HUES48 (cell line): ENCODE data around the gene ARHGAP24.

Experiments
- H3K27ac ChIP-seq: one replicate; pipeline ENCODE4 v1.7.0; 2013; ENCODE audit warnings: low read depth, low read length, inconsistent platforms
- H3K27me3 ChIP-seq: 2 replicates; pipeline ENCODE4 v1.6.1; 2013; ENCODE audit warnings: mild to moderate bottlenecking, low read length; ENCODE audit not compliant: control insufficient read depth, insufficient read depth
- H3K36me3 ChIP-seq: 2 replicates; pipeline ENCODE4 v1.6.1; 2013; ENCODE audit warnings: low read length; ENCODE audit not compliant: control insufficient read depth, insufficient read depth
- H3K4me1 ChIP-seq: 2 replicates; pipeline ENCODE4 v1.6.1; 2013; ENCODE audit warnings: mild to moderate bottlenecking, low read length; ENCODE audit not compliant: control insufficient read depth, insufficient read depth
- H3K4me3 ChIP-seq: 2 replicates; pipeline ENCODE4 v1.5.1; 2013; ENCODE audit warnings: mild to moderate bottlenecking, low read depth, low read length
- H3K9ac ChIP-seq: 2 replicates; pipeline ENCODE4 v1.6.1; 2013; ENCODE audit warnings: mild to moderate bottlenecking, low read depth, low read length, moderate library complexity
- H3K9me3 ChIP-seq: 2 replicates; pipeline ENCODE4 v1.6.1; 2013; ENCODE audit warnings: low read length; ENCODE audit not compliant: control insufficient read depth, insufficient read depth

Gene ARHGAP24

DNA sequence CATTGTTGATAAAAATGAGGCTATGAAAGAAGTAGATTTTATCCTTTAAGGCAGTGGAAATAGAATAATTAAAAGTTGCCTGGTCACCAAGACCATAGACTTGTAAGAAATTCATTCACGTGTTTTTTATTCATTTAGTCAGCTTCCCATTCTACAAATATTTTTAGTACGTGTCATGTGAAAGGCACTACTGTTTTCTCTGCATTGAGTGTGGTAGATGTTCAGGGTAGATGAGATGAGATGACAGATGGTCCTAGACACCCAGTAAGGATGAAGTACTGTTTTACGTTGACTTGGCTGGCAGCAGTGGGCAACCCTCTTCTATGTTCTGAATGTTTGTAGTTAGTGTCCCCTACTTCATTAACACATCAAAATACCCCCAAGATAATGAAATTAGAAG is 228.1 kb downstream of the ARHGAP24 start:
- Histone ChIP-seq H3K36me3 (no peaks in the 10 kb centered on the region), H3K4me3 (no peak overlapping the region), H3K4me1 (no peaks in the 10 kb centered on the region), H3K27ac (no peak overlapping the region), H3K27me3 (no peaks in the 10 kb centered on the region), H3K9me3 (no peaks in the 10 kb centered on the region), H3K9ac (no peak overlapping the region)

GRCh38 chr4:85707611-85708010 is 232.7 kb downstream of the ARHGAP24 start:
- Histone ChIP-seq H3K9ac (no peak overlapping the region), H3K27ac (no peak overlapping the region), H3K4me3 (no peak overlapping the region), H3K9me3 (no peaks in the 10 kb centered on the region), H3K27me3 (no peaks in the 10 kb centered on the region), H3K36me3 (no peaks in the 10 kb centered on the region), H3K4me1 (no peaks in the 10 kb centered on the region)

GRCh38 chr4:85708468-85708867 is 233.5 kb downstream of the ARHGAP24 start:
- Histone ChIP-seq H3K27me3 (no peaks in the 10 kb centered on the region), H3K36me3 (no peaks in the 10 kb centered on the region), H3K4me3 (no peak overlapping the region), H3K9me3 (no peaks in the 10 kb centered on the region), H3K9ac (no peak overlapping the region), H3K4me1 (no peaks in the 10 kb centered on the region), H3K27ac (no peak overlapping the region)

- Histone ChIP-seq H3K27ac (no peak overlapping the region), H3K27me3 (no peaks in the 10 kb centered on the region), H3K9ac (no peak overlapping the region), H3K36me3 (no peaks in the 10 kb centered on the region), H3K4me3 (no peak overlapping the region), H3K4me1 (no peaks in the 10 kb centered on the region), H3K9me3 (no peaks in the 10 kb centered on the region)
Measured at GRCh38 chr4:85713005-85713404, 238.1 kb downstream of the ARHGAP24 start.

GRCh38 chr4:85715991-85716737 is 241.2 kb downstream of the ARHGAP24 start:
- Histone ChIP-seq H3K27me3 (no peaks in the 10 kb centered on the region), H3K4me3 (no peak overlapping the region), H3K36me3 (no peaks in the 10 kb centered on the region), H3K9me3 (no peaks in the 10 kb centered on the region), H3K9ac (no peak overlapping the region), H3K4me1 (no peaks in the 10 kb centered on the region), H3K27ac (no peak overlapping the region)

DNA sequence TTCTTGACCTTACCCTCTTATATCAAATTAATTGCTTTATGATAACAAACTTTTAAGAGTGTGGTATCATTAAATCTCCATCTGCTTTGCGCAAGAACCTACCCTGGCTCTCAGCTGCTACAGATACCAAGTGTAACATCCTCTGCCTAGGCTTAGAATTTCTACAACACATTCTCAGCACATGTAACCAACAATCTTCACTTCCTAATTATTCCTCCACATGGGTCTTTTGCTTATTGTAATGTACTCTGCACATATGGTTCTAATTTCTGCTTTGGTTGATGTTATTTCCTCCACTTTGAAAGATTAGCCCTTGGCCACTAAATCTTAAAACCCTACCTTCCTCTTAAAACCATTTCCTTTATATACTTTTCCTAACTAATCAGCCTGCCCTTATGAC is 242.4 kb downstream of the ARHGAP24 start:
- Histone ChIP-seq H3K9ac (no peak overlapping the region), H3K27ac (no peak overlapping the region), H3K27me3 (no peaks in the 10 kb centered on the region), H3K36me3 (no peaks in the 10 kb centered on the region), H3K9me3 (no peaks in the 10 kb centered on the region), H3K4me3 (no peak overlapping the region), H3K4me1 (no peaks in the 10 kb centered on the region)

GRCh38 chr4:85717847-85718246 is 242.9 kb downstream of the ARHGAP24 start:
- Histone ChIP-seq H3K9ac (no peak overlapping the region), H3K9me3 (no peaks in the 10 kb centered on the region), H3K4me1 (no peaks in the 10 kb centered on the region), H3K4me3 (no peak overlapping the region), H3K27me3 (no peaks in the 10 kb centered on the region), H3K27ac (no peak overlapping the region), H3K36me3 (no peaks in the 10 kb centered on the region)

GRCh38 chr4:85720735-85721134 is 245.8 kb downstream of the ARHGAP24 start:
- Histone ChIP-seq H3K36me3 (no peaks in the 10 kb centered on the region), H3K4me1 (no peaks in the 10 kb centered on the region), H3K9me3 (no peaks in the 10 kb centered on the region), H3K9ac (no peak overlapping the region), H3K27me3 (no peaks in the 10 kb centered on the region), H3K27ac (no peak overlapping the region), H3K4me3 (no peak overlapping the region)

DNA sequence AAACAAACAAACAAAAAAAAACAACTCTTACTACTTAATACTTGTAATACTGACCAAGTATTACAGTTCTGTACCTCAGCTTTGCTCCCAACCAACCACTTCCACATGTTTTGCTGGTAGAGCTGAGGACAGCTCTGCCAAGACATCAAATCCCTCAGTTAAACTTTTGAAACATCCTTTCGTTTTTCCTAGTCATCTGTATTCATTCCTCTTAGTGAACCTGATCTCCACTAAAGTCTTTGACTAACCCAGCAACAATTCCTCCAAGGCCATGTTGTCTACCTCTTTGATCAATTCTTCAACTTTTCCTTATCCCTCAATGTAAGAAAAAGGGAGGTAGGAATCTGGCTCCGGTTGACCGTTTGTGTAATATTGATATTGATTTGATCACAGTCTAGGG is 247.5 kb downstream of the ARHGAP24 start:
- Histone ChIP-seq H3K27me3 (no peaks in the 10 kb centered on the region), H3K4me1 (no peaks in the 10 kb centered on the region), H3K27ac (no peak overlapping the region), H3K4me3 (no peak overlapping the region), H3K9me3 (no peaks in the 10 kb centered on the region), H3K9ac (no peak overlapping the region), H3K36me3 (no peaks in the 10 kb centered on the region)

DNA sequence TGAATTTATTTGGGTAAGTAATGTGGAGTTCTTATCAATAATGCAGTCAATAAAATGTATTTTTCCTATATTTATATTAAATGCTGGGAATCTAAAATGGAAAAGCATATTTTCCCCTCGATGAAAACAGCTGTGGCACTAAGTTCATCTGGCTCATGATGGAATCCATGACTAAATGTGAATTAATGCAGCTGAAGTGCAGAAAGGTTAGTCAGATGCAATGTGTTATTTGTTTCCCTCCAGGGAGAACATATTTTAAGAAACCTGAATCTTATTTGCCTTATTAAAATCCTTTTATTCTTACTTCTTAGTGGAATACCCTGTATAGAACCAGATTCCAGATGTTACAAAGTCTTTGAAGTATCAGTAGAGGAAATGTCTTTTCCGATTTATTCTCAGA is 247.9 kb downstream of the ARHGAP24 start:
- no peaks in the 10 kb centered on the region for H3K4me1 ChIP-seq
- no peak overlapping the region for H3K27ac ChIP-seq
- H3K27me3 ChIP-seq = no peaks in the 10 kb centered on the region
- H3K36me3 ChIP-seq = no peaks in the 10 kb centered on the region
- H3K9ac ChIP-seq = no peak overlapping the region
- H3K9me3 ChIP-seq = no peaks in the 10 kb centered on the region
- H3K4me3 ChIP-seq = no peak overlapping the region

GRCh38 chr4:85724791-85725563 is 250.0 kb downstream of the ARHGAP24 start:
- H3K9ac ChIP-seq = no peak overlapping the region
- H3K27me3 ChIP-seq = no peaks in the 10 kb centered on the region
- H3K4me3 ChIP-seq = no peak overlapping the region
- H3K27ac ChIP-seq = no peak overlapping the region
- H3K9me3 ChIP-seq = no peaks in the 10 kb centered on the region
- no peaks in the 10 kb centered on the region for H3K36me3 ChIP-seq
- H3K4me1 ChIP-seq = no peaks in the 10 kb centered on the region
